Testis (tissue), 2 donors: ENCODE data around the gene PCDHGB5.

Experiments
- CTCF ChIP-seq, 3 experiments: fragments of 450-650 bp in 2 of 3; fragments of 200-600 bp in 1 of 3; sonication (generic) in 1 of 3; IDR thresholded peaks; one replicate each; pipeline ENCODE4 v1.5.1; 2016 to 2019; ENCODE audit warnings: antibody characterized with exemption in 3 of 3, mild to moderate bottlenecking in 2 of 3, moderate library complexity in 1 of 3
- POLR2A ChIP-seq: fragments of 450-650 bp; IDR thresholded peaks from one replicate; pipeline ENCODE4 v1.6.1; 2017; ENCODE audit warnings: antibody characterized with exemption, mild to moderate bottlenecking, moderate library complexity

- TF ChIP-seq POLR2A (no peak), CTCF (IDR thresholded peaks at IDR 0.05) (peak in 1 of 3 experiments; percentile 9)
Measured at GRCh38 chr5:141402553-141403243, 5.0 kb downstream of the PCDHGB5 start, which contains the start of gene PCDHGA9.
